ENCODE results near the gene FAM187B.

GRCh38 chr19:35240327-35240726 lies 11.8 kb upstream of the FAM187B start:
- no peak for TF ChIP-seq POLR2A (IDR thresholded peaks at IDR 0.05)
- TF ChIP-seq CTCF (IDR thresholded peaks at IDR 0.05): no peak

Measured in gastroesophageal sphincter (tissue), 3 donors.